HepG2 (cell line): ENCODE data around the gene IL11RA. TPM values are rescaled to one million over a fixed set of nuclear protein-coding genes. Genes with fewer than 3 reads are reported as not detected.

Experiments used
- ATAC-seq: fragments of 200-7000 bp; cut with Tn5 transposase; 3 replicates; pipeline ENCODE4 v1.9.1; 2020; ENCODE audit warnings: mild to moderate bottlenecking, moderate library complexity
- BruUV-seq: library from RNA; stranded (reverse); fragments of 400-500 nt; replicated peaks from 2 replicates; lab custom pipeline; 2021; lab: Mats Ljungman, UMichigan
- CTCF ChIA-PET: fragments of 300-600 bp; formaldehyde crosslinking; extraction: SDS; loops from one replicate; lab custom pipeline; 2021; ENCODE audit warnings: low total read pairs, inconsistent platforms, low intra/inter-chr PET ratio; lab: Yijun Ruan, JAX
- POLR2A ChIA-PET: fragments of 350-600 bp; sonication (Branson Sonifier 250); formaldehyde crosslinking; loops from one replicate; lab custom pipeline; 2020; ENCODE audit warnings: antibody characterized with exemption, inconsistent platforms; lab: Yijun Ruan, JAX
- DNase-seq: peaks from one replicate; pipeline ENCODE4 v3.0.0-alpha.2; 2015; ENCODE audit warnings: low spot score
- FAIRE-seq: peaks from 3 replicates; lab custom pipeline; 2011; peaks lifted over from hg19 to GRCh38; lab: Jason Lieb, UNC
- H2AFZ ChIP-seq: one replicate; pipeline ENCODE4 v1.6.1; 2011; ENCODE audit warnings: low read length, inconsistent platforms
- H3K27ac ChIP-seq: fragments of 300-600 bp; 3 replicates; pipeline ENCODE4 v1.8.0; 2011; ENCODE audit warnings: mixed run types, mild to moderate bottlenecking, mixed read lengths, low read length, inconsistent platforms; ENCODE audit not compliant: insufficient read depth; ENCODE audit errors: extremely low read length
- H3K27me3 ChIP-seq, 2 experiments: fragments of 200-600 bp in 1 of 2; 2 replicates in 1 of 2; 3 replicates in 1 of 2; pipeline versions ENCODE4 v1.6.0 to v1.8.0; 2011; ENCODE audit warnings: low read length in 2 of 2, mild to moderate bottlenecking in 2 of 2, moderate library complexity in 2 of 2, inconsistent platforms in 1 of 2; ENCODE audit not compliant: insufficient read depth in 2 of 2, control insufficient read depth in 1 of 2
- H3K36me3 ChIP-seq, 2 experiments: fragments of 200-600 bp in 1 of 2; replicated peaks in 1 of 2; 2 replicates in 1 of 2; 3 replicates in 1 of 2; pipeline versions ENCODE4 v1.5.1 to v1.8.0; 2011; ENCODE audit warnings: low read length in 2 of 2, inconsistent platforms in 1 of 2; ENCODE audit not compliant: insufficient read depth in 2 of 2, control insufficient read depth in 1 of 2
- H3K4me1 ChIP-seq: 2 replicates; pipeline ENCODE4 v1.5.1; 2012; ENCODE audit warnings: low read length, inconsistent platforms; ENCODE audit not compliant: insufficient read depth
- H3K4me2 ChIP-seq: 2 replicates; pipeline ENCODE4 v1.6.0; 2011; ENCODE audit warnings: low read depth, low read length, inconsistent platforms
- H3K4me3 ChIP-seq, 3 experiments: fragments of 200-600 bp in 1 of 3; sonication (generic), shearing (Covaris generic) in 1 of 3; replicated peaks in 1 of 3; 2 replicates each; pipeline ENCODE4 v1.5.1; 2011 to 2016; ENCODE audit warnings: low read length in 3 of 3, inconsistent platforms in 2 of 3, low read depth in 2 of 3, mild to moderate bottlenecking in 2 of 3, control low read depth in 1 of 3, mixed read lengths in 1 of 3; ENCODE audit not compliant: insufficient read depth in 1 of 3
- H3K79me2 ChIP-seq: one replicate; pipeline ENCODE4 v1.6.1; 2011; ENCODE audit warnings: low read length, inconsistent platforms; ENCODE audit not compliant: insufficient read depth
- H3K9ac ChIP-seq: 2 replicates; pipeline ENCODE4 v1.6.0; 2011; ENCODE audit warnings: mild to moderate bottlenecking, low read depth, low read length, inconsistent platforms; ENCODE audit not compliant: insufficient read depth
- H3K9me3 ChIP-seq: 2 replicates; pipeline ENCODE4 v1.5.1; 2012; ENCODE audit warnings: mild to moderate bottlenecking, low read length
- H4K20me1 ChIP-seq: 2 replicates; pipeline ENCODE4 v1.6.0; 2011; ENCODE audit warnings: inconsistent platforms, mild to moderate bottlenecking, low read length, moderate library complexity; ENCODE audit not compliant: insufficient read depth
- HNRNPLL ChIP-seq: fragments of 200-400 bp; formaldehyde crosslinking; IDR thresholded peaks from 2 replicates; pipeline ENCODE4 v1.6.1; 2017; ENCODE audit warnings: mild to moderate bottlenecking, low read depth, low read length; ENCODE audit not compliant: poor library complexity, severe bottlenecking
- JUND ChIP-seq: sonication (generic); formaldehyde crosslinking; IDR thresholded peaks from 2 replicates; pipeline ENCODE4 v1.8.0; 2022; ENCODE audit warnings: mild to moderate bottlenecking, missing genetic modification reagents
- KLF6 ChIP-seq: IDR thresholded peaks from 2 replicates; pipeline ENCODE4 v1.8.0; 2016; ENCODE audit warnings: missing biosample characterization, missing genetic modification reagents
- MAZ ChIP-seq, 2 experiments: sonication (generic) in 1 of 2; formaldehyde crosslinking in 1 of 2; IDR thresholded peaks; 2 replicates each; pipeline versions ENCODE4 v1.5.0 to v1.6.1; 2012 to 2020; ENCODE audit warnings: low read depth in 2 of 2, mild to moderate bottlenecking in 2 of 2, borderline replicate concordance in 1 of 2, improper control_type of control experiment in 1 of 2, low read length in 1 of 2, missing genetic modification reagents in 1 of 2, moderate library complexity in 1 of 2
- MXI1 ChIP-seq: IDR thresholded peaks from 3 replicates; pipeline ENCODE4 v1.6.1; 2012; ENCODE audit warnings: low read depth, low read length, inconsistent platforms, borderline replicate concordance
- NR2C2 ChIP-seq: sonication (generic); formaldehyde crosslinking; IDR thresholded peaks from 2 replicates; pipeline ENCODE4 v1.4.0; 2020; ENCODE audit warnings: missing genetic modification reagents, mild to moderate bottlenecking, moderate library complexity, borderline replicate concordance
- NR2F6 ChIP-seq, 2 experiments: IDR thresholded peaks; 2 replicates each; pipeline ENCODE4 v1.6.1; 2016; ENCODE audit warnings: antibody characterized with exemption in 1 of 2, mild to moderate bottlenecking in 1 of 2
- PHF20 ChIP-seq: sonication (generic); formaldehyde crosslinking; IDR thresholded peaks from 2 replicates; pipeline ENCODE4 v1.5.0; 2020; ENCODE audit warnings: mild to moderate bottlenecking, missing genetic modification reagents
- ZBED4 ChIP-seq: sonication (generic); formaldehyde crosslinking; IDR thresholded peaks from 2 replicates; pipeline ENCODE4 v1.4.0; 2020; ENCODE audit warnings: missing genetic modification reagents, borderline replicate concordance
- ZFX ChIP-seq: sonication (generic); formaldehyde crosslinking; IDR thresholded peaks from 2 replicates; pipeline ENCODE4 v1.4.0; 2020; ENCODE audit warnings: mild to moderate bottlenecking, low read depth, missing genetic modification reagents, moderate library complexity
- ZFY ChIP-seq: sonication (generic); formaldehyde crosslinking; IDR thresholded peaks from 2 replicates; pipeline ENCODE4 v1.4.0; 2020; ENCODE audit warnings: missing genetic modification reagents
- ZNF136 ChIP-seq: sonication (generic); formaldehyde crosslinking; IDR thresholded peaks from 2 replicates; pipeline ENCODE4 v1.8.1; 2022; ENCODE audit warnings: low read depth, mild to moderate bottlenecking, moderate library complexity, missing genetic modification reagents
- ZNF274 ChIP-seq: sonication (generic); formaldehyde crosslinking; IDR thresholded peaks from 2 replicates; pipeline ENCODE4 v1.5.1; 2020; ENCODE audit warnings: mild to moderate bottlenecking, missing genetic modification reagents
- ZNF564 ChIP-seq: sonication (generic); formaldehyde crosslinking; IDR thresholded peaks from 2 replicates; pipeline ENCODE4 v1.8.1; 2023; ENCODE audit warnings: mild to moderate bottlenecking, missing genetic modification reagents
- ZNF777 ChIP-seq: sonication (generic); formaldehyde crosslinking; IDR thresholded peaks from 2 replicates; pipeline ENCODE4 v1.4.0; 2020; ENCODE audit warnings: missing genetic modification reagents
- WGBS: methylation state at CpG from one replicate; pipeline ENCODE4 v1.1.6; 2017; ENCODE audit warnings: low lambda C conversion rate; 5-methylcytosine and 5-hydroxymethylcytosine counted together
- in situ Hi-C: cut with HindIII; loops from 2 replicates; pipeline ENCODE4 v1.10.0; 2017; ENCODE audit warnings: low pct_unique_long_range_greater_than_20kb; ENCODE audit not compliant: extremely low pct_ligation_motif_present
- intact Hi-C: fragments of 100-400 bp; cut with micrococcal nuclease; formaldehyde crosslinking; loops from one replicate; pipeline ENCODE4 v1.10.0; 2022; ENCODE audit not compliant: unreplicated experiment
- polyA plus RNA-seq, 8 experiments: library from polyadenylated mRNA; depleted of rRNA in 3 of 8; stranded (reverse) in 7 of 8; unstranded in 1 of 8; fragments of >200 nt; fragmentation: Illumina TruSeq in 4 of 8; extraction: Trizol in 4 of 8; gene quantifications; 2 replicates each; pipeline versions ENCODE4 v1.2.1 to v1.2.3, GENCODE V29; 2011 to 2016; ENCODE audit warnings: low read depth in 4 of 8, missing spikeins in 1 of 8, mixed read lengths in 1 of 8; ENCODE audit not compliant: insufficient read depth in 1 of 8
- total RNA-seq, 5 experiments: library from RNA; depleted of rRNA; stranded (reverse); fragments of >200 nt; fragmentation: Illumina TruSeq; extraction: Trizol; gene quantifications; 2 replicates each; pipeline ENCODE4 v1.2.3, GENCODE V29; 2016; ENCODE audit warnings: low read depth in 1 of 5

The IL11RA gene
- total and polyA plus RNA-seq, 2 of the 13 experiments (the other 11 are each of a cell fraction or from before 2014, with no cell fraction given): 2.0 to 4.2 TPM

GRCh38 chr9:34664281-34665066, 12.5 kb downstream of the IL11RA start (continued):
- peak; percentile 55; the same call in 1 of the 2 replicates for TF ChIP-seq ZBED4 (CRISPR knock-in tag)
- TF ChIP-seq MAZ (IDR thresholded peaks at IDR 0.05; ENCODE audit: borderline replicate concordance, low read depth, low read length): peak; percentile 32; the same call in 1 of the 2 replicates
- no peak for TF ChIP-seq MAZ (CRISPR knock-in tag; IDR thresholded peaks at IDR 0.05; ENCODE audit: low read depth)
- TF ChIP-seq MXI1: 0 out of 3 replicates have a peak, but pooled peaks have one; percentile 1

- H3K27ac ChIP-seq: peak overlapping the region; percentile 17
- TF ChIP-seq ZFY (CRISPR knock-in tag) (0 out of 2 replicates have a peak, but pooled peaks have one; percentile 27), JUND (CRISPR knock-in tag) (no peak), NR2C2 (CRISPR knock-in tag) (no peak), ZNF564 (CRISPR knock-in tag) (0 out of 2 replicates have a peak, but pooled peaks have one; percentile 35), HNRNPLL (peak; percentile 40), ZFX (CRISPR knock-in tag) (peak; percentile 37; the same call in 1 of the 2 replicates), ZNF274 (CRISPR knock-in tag) (peak; percentile 48; the same call in 1 of the 2 replicates), KLF6 (CRISPR knock-in tag) (0 out of 2 replicates have a peak, but pooled peaks have one; percentile 18), ZNF136 (CRISPR knock-in tag) (no peak), NR2F6 (IDR thresholded peaks at IDR 0.05) (no peak), NR2F6 (CRISPR knock-in tag; IDR thresholded peaks at IDR 0.05) (no peak), PHF20 (CRISPR knock-in tag) (0 out of 2 replicates have a peak, but pooled peaks have one; percentile 30), ZNF777 (peak; percentile 74; the same call in 1 of the 2 replicates)
These were observed 13.0 kb downstream of the IL11RA start for GRCh38 chr9:34665067-34665380.

More at GRCh38 chr9:34665067-34665380, 13.0 kb downstream of the IL11RA start:
- no TSS peak for BruUV-seq
- no peaks in the 10 kb centered on the region for H3K79me2 ChIP-seq
- H4K20me1 ChIP-seq: no peaks in the 10 kb centered on the region
- ATAC-seq (peak; percentile 47; the same call in 2 of the 3 replicates), FAIRE-seq (no peak), DNase-seq (no peak)
- 22% methylated on average over 3 of the region's 26 CpGs for WGBS
- no peaks in the 10 kb centered on the region for H3K36me3 ChIP-seq
- intact Hi-C loops: no loop called here
- CTCF ChIA-PET: interaction anchor here (1.2 to 3.3 kb wide), 5 partner anchors 14 to 53 kb away, joined by 3 to 22 read pairs (median 7); partner anchors contain the start of genes GALT and RPP25L
- no peaks in the 10 kb centered on the region for H3K9me3 ChIP-seq
- in situ Hi-C loops: no loop called here
- H3K27me3 ChIP-seq: no peaks in the 10 kb centered on the region
- H3K4me3 ChIP-seq: peak overlapping the region; percentile 66 to 79 (median 66); a peak in 5 of 6 replicates
- no peak overlapping the region for H2AFZ ChIP-seq
- peak overlapping the region; percentile 54; the same call in 1 of the 2 replicates for H3K9ac ChIP-seq
- H3K4me2 ChIP-seq: peak overlapping the region; percentile 89
- POLR2A ChIA-PET: interaction anchor here (0.6 to 4.9 kb wide), 11 partner anchors 9 to 53 kb away, joined by 3 to 40 read pairs (median 5); partner anchors contain the start of genes ARID3C, DCTN3, GALT and IL11RA
- peaks cover 24% of the 10 kb centered on the region for H3K4me1 ChIP-seq
